GM21717 (cell line): ENCODE results near the gene ZGRF1.
"Not testable (repeated sequence)": the region's sequence is repeated elsewhere in the genome, so short reads cannot be mapped to it uniquely, and the experiment has no call there.

ENCODE experiments used
- ATAC-seq: cut with Tn5 transposase; IDR thresholded peaks from one replicate; pipeline ENCODE4 v1.9.1; 2021; ENCODE audit warnings: mild to moderate bottlenecking, moderate library complexity; ENCODE audit not compliant: unreplicated experiment

Gene ZGRF1

GRCh38 chr4:112559053-112559452 is 77.7 kb downstream of the ZGRF1 start:
- ATAC-seq: no peak

DNA sequence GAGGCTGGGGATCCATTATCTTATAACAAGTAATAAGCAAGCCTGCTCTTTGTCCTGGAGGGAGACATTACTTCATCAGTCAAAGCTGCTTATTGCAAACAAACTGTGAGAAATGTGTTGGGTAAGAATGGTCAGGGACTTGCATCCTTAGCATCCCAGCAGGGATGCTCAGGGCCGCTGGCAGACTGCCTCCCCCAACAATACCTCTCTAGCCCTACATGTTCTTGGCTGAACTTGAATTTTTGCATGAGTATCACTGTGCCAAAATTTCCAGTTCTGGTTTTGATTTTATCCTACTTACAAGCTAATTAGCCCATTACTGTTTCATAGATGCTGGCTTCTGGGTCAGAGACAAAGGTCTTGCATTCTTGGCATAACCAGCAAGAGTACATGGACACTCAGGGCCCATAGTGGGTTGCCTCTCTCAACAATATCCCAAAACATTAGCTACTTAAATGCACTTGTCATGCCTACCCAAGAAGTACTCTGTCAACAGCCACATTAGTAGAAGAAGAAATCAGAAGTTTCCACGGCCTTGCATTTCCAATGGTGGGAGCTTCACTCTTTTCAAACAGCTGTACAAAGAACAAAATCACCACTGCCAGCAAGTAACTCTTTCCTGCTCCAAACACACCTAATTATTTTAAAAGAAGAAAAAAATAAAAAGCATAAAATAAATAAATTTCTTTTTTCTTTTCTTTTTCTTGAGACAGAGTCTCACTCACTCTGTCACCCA is 78.9 kb downstream of the ZGRF1 start:
- ATAC-seq: no peak

GRCh38 chr4:112554271-112554670 is 82.4 kb downstream of the ZGRF1 start:
- ATAC-seq: not testable (repeated sequence)

DNA sequence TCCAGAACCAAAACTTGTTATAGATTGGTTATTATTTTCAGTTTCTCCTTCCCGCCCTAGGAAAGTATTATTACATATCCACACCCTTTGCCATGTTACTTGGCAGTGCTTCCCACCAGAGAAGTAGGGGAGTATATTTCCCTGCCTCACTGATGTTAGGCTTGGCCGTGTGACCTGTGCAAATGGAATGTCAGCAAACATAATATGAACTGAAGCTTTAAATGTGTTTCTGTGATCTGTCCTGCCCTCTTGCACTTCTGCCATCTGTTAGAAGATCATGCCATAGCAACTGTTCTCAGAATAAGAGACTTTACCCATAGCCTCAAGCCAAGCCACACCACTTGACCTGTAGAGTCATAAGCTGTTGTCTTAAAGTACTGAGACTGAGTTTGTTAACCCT is 84.0 kb downstream of the ZGRF1 start:
- ATAC-seq: no peak

DNA sequence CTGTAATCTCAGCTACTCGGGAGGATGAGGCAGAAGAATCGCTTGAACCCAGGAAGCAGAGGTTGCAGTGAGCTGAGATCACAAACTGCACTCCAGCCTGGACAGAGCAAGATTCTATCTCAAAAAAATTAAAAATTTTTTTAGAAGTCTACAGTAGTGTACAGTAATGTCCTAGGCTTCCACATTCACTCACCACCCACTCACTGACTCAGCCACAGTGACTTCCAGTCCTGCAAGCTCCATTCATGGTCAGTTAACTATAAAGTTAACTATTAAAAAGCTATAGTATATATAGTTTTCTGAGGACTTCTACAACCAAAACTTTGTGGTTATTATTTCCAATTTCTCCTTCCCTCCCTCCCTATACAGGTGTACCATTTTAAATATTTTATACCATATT is 86.0 kb downstream of the ZGRF1 start:
- no peak for ATAC-seq

DNA sequence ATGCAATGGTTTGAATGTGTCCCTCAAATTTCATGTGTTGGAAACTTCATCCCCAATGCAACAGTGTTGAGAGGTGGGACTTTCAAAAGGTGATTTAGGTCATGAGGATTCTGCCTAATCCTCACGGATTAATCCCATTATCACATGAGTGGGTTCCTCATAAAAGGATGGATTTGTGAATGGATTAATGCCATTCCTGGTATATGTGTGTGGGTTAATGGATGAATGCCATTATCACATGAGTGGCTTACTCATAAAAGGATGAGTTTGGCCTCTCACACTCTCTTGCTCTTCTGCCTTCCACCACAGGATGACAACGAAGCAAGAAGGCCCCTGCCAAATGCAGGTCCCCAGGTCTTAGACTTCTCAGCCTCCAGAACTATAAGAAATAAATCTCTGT is 90.2 kb downstream of the ZGRF1 start:
- ATAC-seq: no peak

DNA sequence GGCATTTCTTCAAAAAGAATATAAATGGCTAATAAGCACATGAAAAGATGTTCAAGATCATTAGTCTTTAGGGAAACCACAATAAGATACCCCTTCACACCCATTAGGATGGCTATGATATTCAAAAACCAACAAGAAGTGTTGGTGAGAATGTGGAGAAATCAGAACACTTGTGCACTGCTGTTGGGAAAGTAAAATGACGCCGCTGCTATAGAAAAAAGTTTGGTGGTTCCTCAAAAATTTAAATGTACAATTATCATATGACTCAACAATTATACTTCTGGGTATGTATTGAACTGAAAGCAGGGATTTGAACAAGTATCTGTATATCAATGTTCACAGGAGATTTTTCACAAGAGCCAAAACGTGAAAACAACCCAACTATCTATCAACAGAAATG is 91.4 kb downstream of the ZGRF1 start:
- ATAC-seq: no peak

DNA sequence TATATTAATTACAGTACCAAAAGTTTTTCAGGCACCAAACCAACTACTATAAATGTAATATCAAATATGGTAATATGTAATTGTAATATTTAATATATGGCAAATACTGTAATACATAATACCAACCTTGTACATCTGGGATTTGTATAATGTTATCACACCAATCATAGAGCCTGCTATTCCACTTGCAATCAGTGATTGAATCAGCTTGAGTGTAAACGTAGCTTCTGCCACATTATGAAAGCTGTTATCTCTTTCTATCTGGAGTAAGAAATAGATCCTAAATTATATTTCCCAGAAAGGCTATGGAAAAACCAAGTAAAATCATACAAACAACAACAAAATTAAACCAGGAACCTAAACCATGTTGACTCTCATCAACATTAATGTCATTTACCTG is 96.0 kb downstream of the ZGRF1 start:
- ATAC-seq: no peak

- ATAC-seq: no peak
Measured at GRCh38 chr4:112536123-112536522, 100.6 kb downstream of the ZGRF1 start.

DNA sequence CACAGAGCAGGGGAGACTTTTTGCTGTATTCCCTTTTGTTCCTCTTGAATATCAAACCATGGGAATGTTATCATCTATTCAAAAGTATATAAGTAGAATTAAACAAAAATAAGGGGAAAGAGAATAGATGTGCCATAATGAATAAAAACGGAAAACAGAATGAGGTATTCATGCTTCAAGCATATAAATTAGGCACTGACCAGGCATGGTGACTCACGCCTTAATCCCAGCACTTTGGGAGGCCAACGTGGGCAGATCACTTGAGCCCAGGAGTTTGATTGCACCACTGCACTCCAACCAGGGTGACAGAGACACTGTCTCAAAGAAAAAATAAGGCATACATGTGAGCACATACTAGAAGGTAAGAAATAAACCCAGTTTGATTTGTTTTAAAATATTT is 104.4 kb downstream of the ZGRF1 start:
- no peak for ATAC-seq

DNA sequence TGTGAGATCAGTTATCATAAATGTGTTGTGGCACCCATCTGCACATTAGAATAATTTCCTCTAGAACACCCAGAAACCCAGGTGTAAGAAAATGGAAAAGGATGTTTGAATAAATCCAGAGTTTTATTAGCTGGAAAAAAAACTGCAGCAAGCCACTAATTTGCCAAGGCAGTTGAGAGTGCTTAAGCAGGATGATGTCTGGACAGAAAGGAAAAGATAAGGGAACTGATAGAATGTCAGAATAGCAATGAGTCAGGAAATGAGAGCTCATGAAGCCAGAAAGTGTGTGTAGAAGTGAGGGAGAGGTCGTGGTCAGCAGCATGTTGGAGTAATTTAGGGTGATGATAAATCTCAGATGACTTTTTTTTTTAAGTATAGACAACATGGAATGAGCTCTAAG is 105.6 kb downstream of the ZGRF1 start:
- ATAC-seq: no peak

GRCh38 chr4:112526061-112526460 is 110.6 kb downstream of the ZGRF1 start:
- ATAC-seq: no peak

DNA sequence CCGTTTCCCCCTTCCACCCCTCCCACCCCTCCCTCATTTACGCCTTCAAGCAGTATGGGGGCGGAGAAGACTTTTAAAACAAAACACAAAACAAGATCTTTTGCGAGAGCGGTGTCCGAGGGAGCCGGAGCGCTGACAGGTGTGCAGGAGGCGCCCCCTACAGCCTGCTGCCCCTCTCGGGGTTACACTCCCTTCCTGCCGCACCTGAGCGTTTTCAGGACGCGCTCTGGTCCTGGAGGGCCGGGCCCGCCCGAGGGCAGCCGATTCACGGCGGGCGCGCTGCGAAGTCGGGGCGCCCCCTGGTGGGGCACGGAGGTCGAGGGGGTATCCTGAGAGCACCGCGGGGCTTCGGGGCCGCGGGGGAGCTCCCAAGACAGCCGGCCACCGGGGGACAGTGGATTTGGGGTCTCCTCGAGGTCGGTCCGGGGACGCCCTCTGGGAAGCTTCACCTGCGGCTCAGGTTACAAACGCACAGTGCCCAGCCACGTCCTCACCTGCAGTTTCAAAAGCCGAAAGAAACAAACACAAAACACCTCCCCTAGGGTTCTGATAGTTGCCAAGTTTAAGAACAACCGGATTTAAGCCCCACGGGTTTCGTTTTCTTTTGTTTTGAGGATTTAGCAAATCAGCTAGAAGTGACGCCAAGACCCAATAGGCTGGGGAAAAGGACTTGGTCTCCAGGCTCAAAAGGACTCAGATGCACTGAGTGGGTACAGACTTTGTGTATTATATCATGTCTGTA is 112.8 kb downstream of the ZGRF1 start:
- peak; percentile 84 for ATAC-seq

GRCh38 chr4:112523008-112523721 is 113.5 kb downstream of the ZGRF1 start:
- ATAC-seq: peak; percentile 44

GRCh38 chr4:112522431-112522830 is 114.3 kb downstream of the ZGRF1 start:
- not testable (repeated sequence) for ATAC-seq

DNA sequence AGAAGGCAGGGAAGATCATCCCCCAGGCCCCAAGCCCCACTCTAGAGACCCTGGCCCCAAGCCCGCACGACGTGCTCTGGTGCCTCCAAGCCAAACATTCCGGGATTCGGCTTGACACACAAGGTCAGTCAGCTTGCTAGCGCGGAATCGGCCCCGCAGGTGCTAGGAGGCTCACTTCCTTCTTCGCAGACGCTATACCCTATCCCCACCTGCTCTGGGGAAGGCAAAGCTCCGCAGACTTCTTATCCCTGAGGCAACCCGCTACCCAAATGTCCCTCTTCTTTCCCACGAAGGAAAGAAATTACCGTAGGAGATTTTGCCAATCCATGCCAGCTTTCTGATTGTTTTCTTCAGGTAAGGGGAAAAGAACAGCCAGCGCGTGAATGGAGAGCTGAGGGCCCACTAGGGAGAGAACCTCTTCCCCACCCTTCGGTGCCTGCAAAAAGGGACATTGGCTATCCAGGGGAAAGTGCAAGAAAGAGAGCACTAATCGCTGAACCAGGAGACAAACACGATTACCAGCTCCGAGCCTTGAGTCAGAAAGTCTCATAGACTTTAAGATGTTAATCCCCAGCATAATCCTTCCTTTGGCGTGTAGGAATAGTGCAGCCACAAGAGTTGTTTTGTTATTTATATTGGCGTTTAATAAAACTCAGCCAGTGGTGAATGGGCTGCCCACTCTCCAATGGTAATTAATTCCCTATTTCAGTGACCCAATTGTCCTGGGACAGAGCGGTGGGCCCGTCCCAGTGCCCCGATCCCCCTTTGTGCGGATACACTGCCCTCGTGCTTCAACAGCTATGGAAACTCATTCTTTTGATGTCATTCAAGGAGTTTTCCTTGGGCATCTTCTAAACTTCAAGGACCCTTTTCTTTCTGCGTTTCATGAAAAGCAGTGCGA is 115.3 kb downstream of the ZGRF1 start:
- peak; percentile 21 for ATAC-seq

DNA sequence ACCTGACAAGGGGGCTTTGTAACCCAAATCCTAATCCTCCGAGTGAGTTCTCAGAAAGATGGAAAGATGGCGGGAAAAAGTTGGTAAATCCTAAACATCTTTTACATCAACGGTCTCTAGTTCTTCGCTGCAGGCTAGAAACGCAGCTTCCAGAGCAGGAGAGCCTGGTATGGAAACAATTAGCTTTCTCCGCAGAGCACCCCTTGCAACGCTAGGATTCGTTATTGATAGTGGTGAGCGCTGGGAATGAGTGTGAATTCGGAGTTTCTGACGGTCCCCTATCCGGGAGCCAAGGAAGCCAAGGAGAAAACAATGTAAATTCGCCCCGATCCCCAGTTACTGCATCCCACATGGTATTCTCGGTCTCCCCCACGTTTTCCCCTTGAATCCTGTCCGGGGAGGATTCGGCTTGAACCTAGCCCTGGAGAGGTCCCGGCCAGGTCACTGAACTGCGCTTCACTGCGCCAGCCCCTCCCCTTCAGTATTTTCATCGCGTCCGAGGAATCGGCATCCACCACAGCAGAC is 116.0 kb downstream of the ZGRF1 start:
- no peak for ATAC-seq

DNA sequence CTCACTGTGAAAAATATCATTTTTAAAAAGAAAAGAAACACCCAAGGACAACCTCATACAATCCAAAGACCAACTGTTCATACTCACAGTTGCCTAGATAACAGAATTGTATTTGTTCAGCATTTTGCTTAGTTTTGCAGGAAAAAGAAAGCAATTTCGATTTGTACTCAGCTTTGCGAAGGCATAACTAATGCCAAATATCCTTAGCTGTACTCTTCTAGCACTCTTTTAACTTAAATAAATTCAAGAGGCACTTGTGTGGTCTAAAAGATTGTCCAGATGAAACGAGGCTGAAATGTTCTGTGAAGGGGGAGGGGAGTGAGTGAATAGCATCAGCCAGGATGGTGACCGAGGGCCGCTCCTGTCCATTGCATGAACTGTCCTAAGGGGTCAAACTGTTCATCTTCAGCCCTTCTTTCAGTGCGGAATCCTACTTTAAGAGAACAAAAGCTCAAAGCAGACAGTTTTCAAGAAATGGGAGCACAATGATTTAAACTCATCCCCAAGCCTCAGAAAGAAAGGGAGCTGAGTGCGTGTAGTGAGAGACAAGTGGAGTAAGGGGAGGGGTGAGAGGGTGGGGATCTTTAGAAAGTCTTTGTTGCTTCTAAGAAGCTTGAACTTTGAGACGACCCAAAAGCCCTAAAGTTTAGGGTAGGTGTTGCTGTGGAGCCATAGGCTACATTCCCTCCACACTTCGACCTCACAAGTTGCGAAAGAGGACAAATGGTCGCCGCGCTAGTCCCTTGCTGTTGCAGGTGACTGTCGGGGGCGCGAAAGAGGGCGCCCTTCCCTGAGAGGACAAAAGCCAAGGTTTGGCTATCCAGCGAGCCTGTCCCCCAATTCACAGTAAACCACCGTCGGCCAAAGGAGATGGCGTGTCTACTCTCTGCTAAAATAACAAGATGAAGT is 116.8 kb downstream of the ZGRF1 start:
- no peak for ATAC-seq

DNA sequence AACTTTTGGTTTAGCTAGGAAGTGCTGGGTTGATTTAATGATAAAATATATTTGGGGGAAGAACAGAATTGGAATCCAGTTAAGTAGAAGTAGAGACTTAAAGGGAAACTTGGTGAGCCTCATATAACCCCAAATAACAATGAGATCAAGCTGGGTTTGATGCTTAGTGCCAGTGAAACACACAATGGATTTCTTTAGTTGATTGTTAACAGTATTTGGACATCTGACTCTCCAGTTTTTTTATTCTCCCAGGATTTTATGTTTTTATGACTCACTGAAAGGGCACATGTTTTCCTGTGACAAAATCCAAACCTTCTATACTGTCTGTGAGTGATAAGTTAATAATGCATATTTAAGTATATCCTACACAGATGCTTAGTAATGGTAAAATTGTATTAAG is 118.0 kb downstream of the ZGRF1 start:
- no peak for ATAC-seq

GRCh38 chr4:112517911-112518310 is 118.8 kb downstream of the ZGRF1 start:
- no peak for ATAC-seq
